Activated naive CD4-positive, alpha-beta T cell treated with anti-CD3 and anti-CD28 coated beads for 36 hours (primary cell): Measurements from ENCODE around the gene FXYD5. TPM values are rescaled to one million over a fixed set of nuclear protein-coding genes. Genes with fewer than 3 reads are reported as not detected.

Experiments used
- CTCF ChIA-PET: fragments of 350-600 bp; sonication (Branson Sonifier 250); formaldehyde crosslinking; loops from one replicate; lab custom pipeline; 2021; ENCODE audit warnings: antibody characterized with exemption; lab: Charles Lee
- DNase-seq: peaks from one replicate; pipeline ENCODE4 v3.0.0-alpha.2; 2020
- H3K27ac Mint-ChIP-seq: one replicate; pipeline ENCODE4 v1.8.0; 2021; ENCODE audit warnings: mild to moderate bottlenecking, mixed read lengths
- H3K27me3 Mint-ChIP-seq: one replicate; pipeline ENCODE4 v1.8.0; 2021; ENCODE audit warnings: low read depth, mixed read lengths
- H3K36me3 Mint-ChIP-seq: one replicate; pipeline ENCODE4 v1.8.0; 2021; ENCODE audit warnings: low read depth, mixed read lengths
- H3K4me1 Mint-ChIP-seq: one replicate; pipeline ENCODE4 v1.8.0; 2021; ENCODE audit warnings: low read depth, mixed read lengths
- H3K4me3 Mint-ChIP-seq: one replicate; pipeline ENCODE4 v1.8.0; 2021; ENCODE audit warnings: mild to moderate bottlenecking, moderate library complexity, mixed read lengths
- H3K9me3 Mint-ChIP-seq: one replicate; pipeline ENCODE4 v1.8.0; 2021; ENCODE audit warnings: mixed read lengths
- intact Hi-C: fragments of 100-400 bp; cut with micrococcal nuclease; formaldehyde crosslinking; loops from one replicate; pipeline ENCODE4 v1.15.1; 2023
- total RNA-seq, 2 experiments: library from RNA; stranded (reverse); gene quantifications; one replicate each; pipeline ENCODE4 v1.2.3, GENCODE V29; 2021

The FXYD5 gene
- total RNA-seq, 2 experiments from 2014 or later: 289 to 294 TPM

- no peaks in the 10 kb centered on the region for H3K27me3 Mint-ChIP-seq
- H3K36me3 Mint-ChIP-seq: no peaks in the 10 kb centered on the region
- no peak overlapping the region for H3K4me3 Mint-ChIP-seq
- intact Hi-C loops: loop anchor here (1.0 kb wide), 1 partner anchor 8 kb away; no protein-coding TSS in a partner anchor
- H3K4me1 Mint-ChIP-seq: peaks cover 78% of the 10 kb centered on the region
- H3K9me3 Mint-ChIP-seq: peaks cover 4% of the 10 kb centered on the region
- DNase-seq: no peak
- H3K27ac Mint-ChIP-seq: peak overlapping the region; percentile 92
- CTCF ChIA-PET: interaction anchor here (0.8 to 1.4 kb wide), 2 partner anchors 52 to 57 kb away, joined by 3 read pairs; partner anchors contain the start of gene FXYD5
These were observed 51.3 kb downstream of the FXYD5 start for GRCh38 chr19:35205733-35206323.

GRCh38 chr19:35206379-35206778, 51.8 kb downstream of the FXYD5 start:
- H3K9me3 Mint-ChIP-seq: peaks cover 4% of the 10 kb centered on the region
- DNase-seq: peak; percentile 65
- no peaks in the 10 kb centered on the region for H3K27me3 Mint-ChIP-seq
- H3K36me3 Mint-ChIP-seq: no peaks in the 10 kb centered on the region
- no peak overlapping the region for H3K4me3 Mint-ChIP-seq
- intact Hi-C loops: loop anchor here (1.0 kb wide), 1 partner anchor 8 kb away; no protein-coding TSS in a partner anchor
- CTCF ChIA-PET: interaction anchor here (0.8 to 1.4 kb wide), 3 partner anchors 52 to 58 kb away, joined by 3 read pairs; partner anchors contain the start of gene FXYD5
- peak overlapping the region; percentile 92 for H3K27ac Mint-ChIP-seq
- peaks cover 75% of the 10 kb centered on the region for H3K4me1 Mint-ChIP-seq

DNA sequence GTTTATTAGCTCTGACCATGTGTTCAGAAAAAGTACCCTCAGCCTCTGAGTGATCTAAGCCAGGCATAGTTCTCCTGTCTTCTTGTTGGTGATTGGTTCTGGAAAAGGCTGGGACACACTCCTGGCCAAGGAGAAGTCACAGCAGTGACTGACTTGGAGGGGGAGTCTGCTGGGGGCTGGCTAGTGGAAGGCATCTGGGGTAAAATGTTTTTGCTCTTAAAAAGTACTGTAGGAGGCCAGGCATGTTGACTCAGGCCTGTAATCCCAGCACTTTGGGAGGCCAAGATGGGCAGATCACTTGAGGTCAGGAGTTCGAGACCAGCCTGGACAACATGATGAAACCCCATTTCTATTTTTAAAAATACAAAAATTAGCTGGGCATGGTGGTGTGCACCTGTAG, 52.3 kb downstream of the FXYD5 start:
- Mint-ChIP-seq H3K4me3 (peak overlapping the region; percentile 14), H3K9me3 (peaks cover 4% of the 10 kb centered on the region), H3K4me1 (peaks cover 77% of the 10 kb centered on the region), H3K36me3 (no peaks in the 10 kb centered on the region), H3K27me3 (no peaks in the 10 kb centered on the region), H3K27ac (peak overlapping the region; percentile 92)
- DNase-seq: no peak
- intact Hi-C loops: loop anchor here (1.0 kb wide), 1 partner anchor 7 kb away; no protein-coding TSS in a partner anchor
- CTCF ChIA-PET: interaction anchor here (1.0 to 1.4 kb wide), 2 partner anchors 53 to 58 kb away, joined by 3 read pairs; partner anchors contain the start of gene FXYD5

- CTCF ChIA-PET: interaction anchor here (1.0 kb wide), 1 partner anchor 53 kb away, joined by 3 read pairs; the partner anchor contains the start of gene FXYD5
- H3K4me1 Mint-ChIP-seq: peaks cover 78% of the 10 kb centered on the region
- H3K27ac Mint-ChIP-seq: peak overlapping the region; percentile 92
- peaks cover 4% of the 10 kb centered on the region for H3K9me3 Mint-ChIP-seq
- H3K4me3 Mint-ChIP-seq: no peak overlapping the region
- DNase-seq: peak; percentile 31
- no peaks in the 10 kb centered on the region for H3K27me3 Mint-ChIP-seq
- no peaks in the 10 kb centered on the region for H3K36me3 Mint-ChIP-seq
- intact Hi-C loops: no loop called here
These were observed 52.9 kb downstream of the FXYD5 start for GRCh38 chr19:35207391-35207871.

GRCh38 chr19:35208121-35208520, 53.6 kb downstream of the FXYD5 start:
- no peaks in the 10 kb centered on the region for H3K36me3 Mint-ChIP-seq

GRCh38 chr19:35209646-35210045, 55.1 kb downstream of the FXYD5 start:
- Mint-ChIP-seq H3K4me3 (no peak overlapping the region), H3K9me3 (peaks cover 4% of the 10 kb centered on the region), H3K36me3 (no peaks in the 10 kb centered on the region), H3K27me3 (no peaks in the 10 kb centered on the region), H3K27ac (peak overlapping the region; percentile 40), H3K4me1 (peaks cover 79% of the 10 kb centered on the region)
- intact Hi-C loops: loop anchor here (1.0 to 10.0 kb wide), 4 partner anchors 38 to 503 kb away; partner anchors contain the start of gene LSR
- CTCF ChIA-PET: no interaction called here
- peak; percentile 3 for DNase-seq

More at GRCh38 chr19:35208121-35208520, 53.6 kb downstream of the FXYD5 start:
- no peak overlapping the region for H3K4me3 Mint-ChIP-seq
- no peaks in the 10 kb centered on the region for H3K27me3 Mint-ChIP-seq
- peaks cover 4% of the 10 kb centered on the region for H3K9me3 Mint-ChIP-seq
- CTCF ChIA-PET: no interaction called here
- H3K27ac Mint-ChIP-seq: peak overlapping the region; percentile 92
- peaks cover 78% of the 10 kb centered on the region for H3K4me1 Mint-ChIP-seq
- DNase-seq: peak; percentile 21
- intact Hi-C loops: no loop called here

- Mint-ChIP-seq H3K9me3 (peaks cover 4% of the 10 kb centered on the region), H3K4me1 (peaks cover 76% of the 10 kb centered on the region), H3K27me3 (no peaks in the 10 kb centered on the region), H3K36me3 (no peaks in the 10 kb centered on the region), H3K27ac (peak overlapping the region; percentile 97), H3K4me3 (peak overlapping the region; percentile 52)
- intact Hi-C loops: loop anchor here (5.0 to 10.0 kb wide), 3 partner anchors 36 to 501 kb away; partner anchors contain the start of gene LSR
- DNase-seq: peak; percentile 79
- CTCF ChIA-PET: interaction anchor here (0.7 to 1.1 kb wide), 4 partner anchors 15 to 70 kb away, joined by 3 to 7 read pairs (median 5); no protein-coding TSS in a partner anchor
These were observed 57.2 kb downstream of the FXYD5 start for GRCh38 chr19:35211545-35212230.

GRCh38 chr19:35212241-35212640, 57.7 kb downstream of the FXYD5 start:
- no peak for DNase-seq
- intact Hi-C loops: loop anchor here (5.0 to 10.0 kb wide), 3 partner anchors 35 to 500 kb away; partner anchors contain the start of gene LSR
- no peaks in the 10 kb centered on the region for H3K27me3 Mint-ChIP-seq
- peak overlapping the region; percentile 52 for H3K4me3 Mint-ChIP-seq
- H3K4me1 Mint-ChIP-seq: peaks cover 70% of the 10 kb centered on the region
- H3K9me3 Mint-ChIP-seq: peaks cover 5% of the 10 kb centered on the region
- CTCF ChIA-PET: interaction anchor here (1.2 kb wide), 1 partner anchor 36 kb away, joined by 4 read pairs; no protein-coding TSS in a partner anchor
- peak overlapping the region; percentile 97 for H3K27ac Mint-ChIP-seq
- no peaks in the 10 kb centered on the region for H3K36me3 Mint-ChIP-seq

DNA sequence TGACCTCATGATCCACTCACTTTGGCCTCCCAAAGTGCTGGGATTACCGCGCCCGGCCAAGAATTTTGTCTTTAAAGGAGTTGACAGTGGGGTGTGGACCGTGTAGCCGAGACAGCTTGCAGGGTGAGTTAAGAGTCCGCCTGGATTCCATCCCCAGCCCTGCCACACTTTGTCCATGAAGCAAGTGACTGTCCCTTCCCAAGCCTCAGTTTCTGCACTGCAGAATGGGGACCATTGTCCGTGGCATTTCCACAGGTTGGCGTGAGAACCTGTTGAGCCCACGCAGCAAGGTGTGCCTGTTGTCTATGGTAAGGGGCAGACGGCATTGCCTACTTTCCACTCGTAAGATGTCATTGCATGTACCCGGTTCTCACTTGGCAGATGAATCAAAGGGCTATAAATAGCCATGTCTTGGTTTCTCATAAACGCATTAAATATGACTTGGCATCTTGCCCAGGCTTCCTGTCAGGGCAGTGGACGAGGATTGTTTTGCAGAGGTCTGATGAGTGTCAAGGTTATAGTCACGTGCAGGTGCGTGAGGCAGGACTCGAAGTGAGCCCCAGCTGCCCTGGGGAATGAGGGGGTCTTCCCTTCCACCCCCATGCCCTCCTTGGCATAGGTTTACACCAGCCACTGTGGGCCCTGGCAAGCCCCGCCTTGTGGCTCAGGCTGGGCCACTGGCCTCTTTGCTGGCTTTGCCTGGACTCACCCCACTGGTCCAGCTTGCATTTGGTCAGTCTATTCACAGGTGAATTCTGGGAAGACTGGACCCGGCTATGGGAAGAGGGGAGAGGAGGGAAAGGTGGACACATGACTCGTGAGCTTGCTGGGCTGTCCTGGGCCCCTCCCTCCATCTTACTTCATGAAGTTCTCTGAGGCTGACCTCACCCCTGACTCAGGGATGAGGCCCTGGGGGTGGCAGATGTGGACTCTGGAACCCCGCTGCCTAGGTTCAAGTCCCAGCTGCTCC, 59.4 kb downstream of the FXYD5 start:
- Mint-ChIP-seq H3K27ac (peak overlapping the region; percentile 97), H3K27me3 (no peaks in the 10 kb centered on the region)

DNA sequence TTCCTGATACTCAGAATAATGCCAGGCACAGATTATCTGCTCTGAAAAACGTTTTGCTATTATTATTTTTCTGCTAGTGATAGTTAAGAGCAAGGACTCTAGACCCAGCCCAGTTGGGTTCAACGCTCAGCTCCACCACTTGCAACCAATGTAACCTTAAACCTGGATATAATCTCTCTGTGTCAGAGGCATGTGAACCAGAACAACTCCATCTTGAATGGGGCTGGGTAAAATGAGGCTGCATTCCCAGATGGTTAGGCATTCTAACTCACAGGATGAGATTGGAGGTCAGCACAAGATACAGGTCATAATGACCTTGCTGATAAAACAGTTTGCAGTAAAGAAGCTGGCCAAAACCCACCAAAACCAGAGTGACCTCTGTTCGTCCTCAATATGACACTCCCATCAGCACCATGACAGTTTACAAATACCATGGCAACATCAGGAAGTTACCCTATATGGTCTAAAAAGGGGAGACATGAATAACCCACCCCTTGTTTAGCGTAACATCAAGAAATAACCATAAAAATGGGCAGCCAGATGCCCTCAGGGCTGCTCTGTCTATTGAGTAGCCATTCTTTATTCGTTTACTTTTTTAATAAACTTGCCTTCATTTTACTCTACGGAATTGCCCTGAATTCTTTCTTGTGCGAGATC, 60.4 kb downstream of the FXYD5 start:
- no peak overlapping the region for H3K4me3 Mint-ChIP-seq
- peak overlapping the region; percentile 97 for H3K27ac Mint-ChIP-seq
- H3K4me1 Mint-ChIP-seq: peaks cover 57% of the 10 kb centered on the region
- no peaks in the 10 kb centered on the region for H3K36me3 Mint-ChIP-seq
- intact Hi-C loops: loop anchor here (1.0 to 10.0 kb wide), 9 partner anchors 9 to 497 kb away; partner anchors contain the start of genes FFAR1 and LSR
- no peak for DNase-seq
- CTCF ChIA-PET: interaction anchor here (0.8 to 1.6 kb wide), 3 partner anchors 73 to 149 kb away, joined by 3 to 5 read pairs (median 4); partner anchors contain the start of gene LGI4
- no peaks in the 10 kb centered on the region for H3K27me3 Mint-ChIP-seq
- H3K9me3 Mint-ChIP-seq: peaks cover 7% of the 10 kb centered on the region

More for the DNA sequence above, 59.4 kb downstream of the FXYD5 start:
- no peaks in the 10 kb centered on the region for H3K36me3 Mint-ChIP-seq
- peaks cover 3% of the 10 kb centered on the region for H3K9me3 Mint-ChIP-seq
- H3K4me1 Mint-ChIP-seq: peaks cover 58% of the 10 kb centered on the region
- no peak overlapping the region for H3K4me3 Mint-ChIP-seq
- DNase-seq: peak; percentile 92
- CTCF ChIA-PET: interaction anchor here (0.8 to 1.4 kb wide), 3 partner anchors 34 to 79 kb away, joined by 3 to 6 read pairs (median 4); partner anchors contain the start of genes FXYD5 and LGI4
- intact Hi-C loops: loop anchor here (1.0 to 10.0 kb wide), 9 partner anchors 8 to 498 kb away; partner anchors contain the start of genes FFAR1 and LSR
